ENCODE results near the gene HNMT. TPM values are rescaled to one million over a fixed set of nuclear protein-coding genes. Genes with fewer than 3 reads are reported as not detected.
"Not testable (repeated sequence)": the region's sequence is repeated elsewhere in the genome, so short reads cannot be mapped to it uniquely, and the experiment has no call there.

The HNMT gene
- total RNA-seq, 1 donor from 2014 or later: 3.2 TPM

GRCh38 chr2:137966043-137966442 is 1.8 kb downstream of the HNMT start:
- no peak for DNase-seq (ENCODE audit: extremely low spot score, unreplicated experiment)
- no peaks in the 10 kb centered on the region for H3K9me3 Mint-ChIP-seq (ENCODE audit: unreplicated experiment)
- H3K36me3 Mint-ChIP-seq (ENCODE audit: unreplicated experiment): no peaks in the 10 kb centered on the region
- peaks cover 33% of the 10 kb centered on the region for H3K4me1 Mint-ChIP-seq (ENCODE audit: unreplicated experiment)
- H3K27ac Mint-ChIP-seq (ENCODE audit: unreplicated experiment): no peak overlapping the region
- H3K4me3 Mint-ChIP-seq (ENCODE audit: unreplicated experiment): no peak overlapping the region
- no peaks in the 10 kb centered on the region for H3K27me3 Mint-ChIP-seq (ENCODE audit: unreplicated experiment)
- no peak for TF ChIP-seq CTCF (IDR thresholded peaks at IDR 0.05)

DNA sequence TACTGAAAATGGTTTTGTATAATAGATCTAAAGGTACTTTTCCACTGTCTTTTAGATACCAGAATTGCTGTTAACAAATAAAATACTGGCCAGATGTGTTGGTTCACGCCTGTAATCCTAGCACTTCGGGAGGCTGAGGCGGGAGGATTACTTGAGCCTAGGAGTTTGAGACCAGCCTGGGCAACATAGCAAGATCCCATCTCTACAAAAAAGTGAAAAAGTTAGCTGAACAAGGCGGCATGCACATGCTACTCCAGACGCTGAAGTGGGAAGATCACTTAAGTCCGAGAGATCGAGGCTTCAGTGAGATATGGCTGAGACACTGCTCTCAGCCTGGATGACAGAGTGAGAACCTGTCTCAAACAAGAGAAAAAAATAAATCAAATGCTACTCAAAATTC is 2.8 kb downstream of the HNMT start:
- H3K27ac Mint-ChIP-seq (ENCODE audit: unreplicated experiment): no peak overlapping the region
- no peak for TF ChIP-seq CTCF (IDR thresholded peaks at IDR 0.05)

GRCh38 chr2:137968477-137969417 is 4.5 kb downstream of the HNMT start:
- no peak overlapping the region for H3K4me3 Mint-ChIP-seq (ENCODE audit: unreplicated experiment)
- peak overlapping the region; percentile 45 for H3K27ac Mint-ChIP-seq (ENCODE audit: unreplicated experiment)
- DNase-seq (ENCODE audit: extremely low spot score, unreplicated experiment): no peak
- no peaks in the 10 kb centered on the region for H3K36me3 Mint-ChIP-seq (ENCODE audit: unreplicated experiment)
- no peaks in the 10 kb centered on the region for H3K9me3 Mint-ChIP-seq (ENCODE audit: unreplicated experiment)
- peaks cover 29% of the 10 kb centered on the region for H3K4me1 Mint-ChIP-seq (ENCODE audit: unreplicated experiment)
- no peaks in the 10 kb centered on the region for H3K27me3 Mint-ChIP-seq (ENCODE audit: unreplicated experiment)
- TF ChIP-seq CTCF (IDR thresholded peaks at IDR 0.05): no peak

More for the DNA sequence above, 2.8 kb downstream of the HNMT start:
- Mint-ChIP-seq H3K27me3 (ENCODE audit: unreplicated experiment) (no peaks in the 10 kb centered on the region), H3K4me3 (ENCODE audit: unreplicated experiment) (no peak overlapping the region), H3K4me1 (ENCODE audit: unreplicated experiment) (peaks cover 33% of the 10 kb centered on the region), H3K9me3 (ENCODE audit: unreplicated experiment) (no peaks in the 10 kb centered on the region), H3K36me3 (ENCODE audit: unreplicated experiment) (no peaks in the 10 kb centered on the region)
- no peak for DNase-seq (ENCODE audit: extremely low spot score, unreplicated experiment)

GRCh38 chr2:137969418-137969765 is 5.1 kb downstream of the HNMT start:
- Mint-ChIP-seq H3K27ac (ENCODE audit: unreplicated experiment) (peak overlapping the region; percentile 45), H3K27me3 (ENCODE audit: unreplicated experiment) (no peaks in the 10 kb centered on the region), H3K9me3 (ENCODE audit: unreplicated experiment) (no peaks in the 10 kb centered on the region), H3K36me3 (ENCODE audit: unreplicated experiment) (no peaks in the 10 kb centered on the region), H3K4me1 (ENCODE audit: unreplicated experiment) (peaks cover 23% of the 10 kb centered on the region), H3K4me3 (ENCODE audit: unreplicated experiment) (no peak overlapping the region)
- no peak for TF ChIP-seq CTCF (IDR thresholded peaks at IDR 0.05)
- DNase-seq (ENCODE audit: extremely low spot score, unreplicated experiment): no peak

DNA sequence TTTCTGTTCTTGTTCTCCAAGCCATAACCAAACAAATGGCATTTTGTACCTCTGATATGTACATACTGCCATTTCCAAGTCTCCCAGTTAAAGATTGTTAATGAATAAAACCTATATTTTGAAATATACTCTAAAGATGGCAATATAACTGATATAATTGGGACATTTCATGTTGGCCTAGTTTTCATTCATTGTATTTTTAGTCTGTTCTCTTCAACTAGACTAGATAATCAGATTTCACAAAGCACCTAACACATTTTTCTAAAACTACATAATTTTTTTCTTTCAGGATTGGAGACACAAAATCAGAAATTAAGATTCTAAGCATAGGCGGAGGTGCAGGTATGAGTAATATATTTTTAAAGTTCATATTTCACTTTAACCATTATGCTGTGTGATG is 5.6 kb downstream of the HNMT start:
- Mint-ChIP-seq H3K9me3 (ENCODE audit: unreplicated experiment) (no peaks in the 10 kb centered on the region), H3K27me3 (ENCODE audit: unreplicated experiment) (no peaks in the 10 kb centered on the region), H3K36me3 (ENCODE audit: unreplicated experiment) (no peaks in the 10 kb centered on the region), H3K4me1 (ENCODE audit: unreplicated experiment) (peaks cover 18% of the 10 kb centered on the region), H3K4me3 (ENCODE audit: unreplicated experiment) (no peak overlapping the region), H3K27ac (ENCODE audit: unreplicated experiment) (no peak overlapping the region)
- DNase-seq (ENCODE audit: extremely low spot score, unreplicated experiment): no peak
- TF ChIP-seq CTCF (IDR thresholded peaks at IDR 0.05): no peak

DNA sequence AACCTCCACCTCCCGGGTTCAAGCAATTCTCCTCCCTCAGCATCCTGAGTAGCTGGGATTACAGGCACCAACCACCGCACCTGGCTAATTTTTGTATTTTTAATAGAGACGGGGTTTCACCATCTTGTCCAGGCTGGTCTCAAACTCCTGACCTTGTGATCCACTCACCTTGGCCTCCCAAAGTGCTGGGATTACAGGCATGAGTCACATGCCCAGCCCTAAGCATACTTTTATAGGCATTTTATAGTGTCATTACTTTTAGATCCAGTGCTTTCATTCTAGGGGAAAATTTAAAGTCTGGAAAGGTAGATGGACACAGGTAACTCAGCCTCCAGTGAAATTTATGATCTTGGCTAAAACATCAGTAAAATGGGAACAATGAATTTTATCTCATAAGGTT is 7.0 kb downstream of the HNMT start:
- not testable (repeated sequence) for H3K27ac Mint-ChIP-seq (ENCODE audit: unreplicated experiment); DNase-seq (ENCODE audit: extremely low spot score, unreplicated experiment); H3K9me3 Mint-ChIP-seq (ENCODE audit: unreplicated experiment); H3K4me3 Mint-ChIP-seq (ENCODE audit: unreplicated experiment); H3K27me3 Mint-ChIP-seq (ENCODE audit: unreplicated experiment); H3K36me3 Mint-ChIP-seq (ENCODE audit: unreplicated experiment)
- peaks cover 15% of the 10 kb centered on the region for H3K4me1 Mint-ChIP-seq (ENCODE audit: unreplicated experiment)

All from osteocyte (in vitro differentiated cells).